Tibial nerve (tissue), 4 donors: ENCODE measurements around the gene SHLD1.

Experiments used
- EP300 ChIP-seq, 2 donors: sonication (generic); formaldehyde crosslinking; IDR thresholded peaks; one replicate each; pipeline ENCODE4 v1.6.1; 2017; ENCODE audit warnings: antibody characterized with exemption in 2 of 2, mild to moderate bottlenecking in 1 of 2
- POLR2A ChIP-seq, 2 donors: fragments of 450-650 bp; IDR thresholded peaks; one replicate each; pipeline ENCODE4 v1.6.1; 2017; ENCODE audit warnings: antibody characterized with exemption in 2 of 2, mild to moderate bottlenecking in 2 of 2, moderate library complexity in 2 of 2
- TF ChIP-seq, protein P1 (sequence below), 5 experiments: fragments of 200-600 bp in 3 of 5; fragments of 450-650 bp in 2 of 5; sonication (generic) in 3 of 5; IDR thresholded peaks; one replicate each; pipeline ENCODE4 v1.5.1; 2016 to 2019; ENCODE audit warnings: antibody characterized with exemption in 5 of 5, mild to moderate bottlenecking in 3 of 5, moderate library complexity in 2 of 5

DNA sequence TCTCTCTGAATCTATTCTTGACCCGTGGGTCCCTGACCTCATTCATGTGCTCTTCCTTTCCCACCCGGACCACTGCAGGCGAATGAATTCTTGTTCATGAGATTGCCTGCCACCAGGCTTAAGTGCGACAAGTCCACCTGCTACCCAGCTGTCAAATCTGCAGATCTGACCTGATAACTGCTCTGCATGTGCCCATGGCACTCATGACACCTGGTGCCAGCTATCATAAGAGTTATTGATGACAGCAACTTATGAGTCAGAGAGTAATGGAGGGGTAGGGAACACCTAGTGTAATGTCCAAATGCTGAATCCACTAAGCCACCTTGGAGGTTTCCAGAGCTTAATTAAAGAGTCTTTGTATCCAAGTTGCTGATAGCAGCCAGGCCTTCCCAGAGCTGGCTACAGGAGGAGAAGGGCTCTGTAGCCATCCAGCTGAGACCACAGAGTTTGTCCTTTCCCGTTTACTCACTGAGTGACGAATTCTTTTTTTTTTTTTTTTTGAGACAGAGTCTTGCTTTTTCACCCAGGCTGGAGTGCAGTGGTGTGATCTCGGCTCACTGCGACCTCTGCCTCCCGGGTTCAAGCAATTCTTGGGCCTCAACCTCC lies 17.4 kb downstream of the SHLD1 start:
- TF ChIP-seq, protein P1, sequence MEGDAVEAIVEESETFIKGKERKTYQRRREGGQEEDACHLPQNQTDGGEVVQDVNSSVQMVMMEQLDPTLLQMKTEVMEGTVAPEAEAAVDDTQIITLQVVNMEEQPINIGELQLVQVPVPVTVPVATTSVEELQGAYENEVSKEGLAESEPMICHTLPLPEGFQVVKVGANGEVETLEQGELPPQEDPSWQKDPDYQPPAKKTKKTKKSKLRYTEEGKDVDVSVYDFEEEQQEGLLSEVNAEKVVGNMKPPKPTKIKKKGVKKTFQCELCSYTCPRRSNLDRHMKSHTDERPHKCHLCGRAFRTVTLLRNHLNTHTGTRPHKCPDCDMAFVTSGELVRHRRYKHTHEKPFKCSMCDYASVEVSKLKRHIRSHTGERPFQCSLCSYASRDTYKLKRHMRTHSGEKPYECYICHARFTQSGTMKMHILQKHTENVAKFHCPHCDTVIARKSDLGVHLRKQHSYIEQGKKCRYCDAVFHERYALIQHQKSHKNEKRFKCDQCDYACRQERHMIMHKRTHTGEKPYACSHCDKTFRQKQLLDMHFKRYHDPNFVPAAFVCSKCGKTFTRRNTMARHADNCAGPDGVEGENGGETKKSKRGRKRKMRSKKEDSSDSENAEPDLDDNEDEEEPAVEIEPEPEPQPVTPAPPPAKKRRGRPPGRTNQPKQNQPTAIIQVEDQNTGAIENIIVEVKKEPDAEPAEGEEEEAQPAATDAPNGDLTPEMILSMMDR (IDR thresholded peaks at IDR 0.05): no peak
- no peak for TF ChIP-seq EP300 (IDR thresholded peaks at IDR 0.05)
- no peak for TF ChIP-seq POLR2A (IDR thresholded peaks at IDR 0.05)
